Neural cell (in vitro differentiated cells): ENCODE results near the gene NPLOC4. TPM values are rescaled to one million over a fixed set of nuclear protein-coding genes. Genes with fewer than 3 reads are reported as not detected.

Experiments used
- H2AFZ ChIP-seq: fragments of 200-600, 300-800 bp; sonication (generic), shearing (Covaris generic); 2 replicates; pipeline ENCODE4 v1.6.0; 2014; ENCODE audit warnings: low read depth, mild to moderate bottlenecking, antibody characterized with exemption, low read length, moderate library complexity
- H3F3A ChIP-seq: fragments of 200-600 bp; shearing (Covaris generic); 2 replicates; pipeline ENCODE4 v1.6.1; 2016; ENCODE audit warnings: mild to moderate bottlenecking, moderate library complexity, mixed read lengths, antibody characterized with exemption, low read length; ENCODE audit not compliant: insufficient read depth, poor library complexity, severe bottlenecking
- H3K27ac ChIP-seq: fragments of 200-600, 300-800 bp; sonication (generic), shearing (Covaris generic); 2 replicates; pipeline ENCODE4 v1.5.1; 2014; ENCODE audit warnings: mild to moderate bottlenecking, low read length, moderate library complexity
- H3K27me3 ChIP-seq: fragments of 300-800, 200-600 bp; sonication (generic), shearing (Covaris generic); 2 replicates; pipeline ENCODE4 v1.6.0; 2014; ENCODE audit warnings: mild to moderate bottlenecking, low read depth, low read length, moderate library complexity; ENCODE audit not compliant: insufficient read depth
- H3K36me3 ChIP-seq: fragments of 300-800, 200-600 bp; sonication (generic), shearing (Covaris generic); 2 replicates; pipeline ENCODE4 v1.5.1; 2014; ENCODE audit warnings: mild to moderate bottlenecking, antibody characterized with exemption, low read length, moderate library complexity; ENCODE audit not compliant: insufficient read depth
- H3K4me2 ChIP-seq: fragments of 300-800, 200-600 bp; sonication (generic), shearing (Covaris generic); 2 replicates; pipeline ENCODE4 v1.6.0; 2014; ENCODE audit warnings: mild to moderate bottlenecking, low read length
- H3K4me3 ChIP-seq: fragments of 300-800, 200-600 bp; sonication (generic), shearing (Covaris generic); 2 replicates; pipeline ENCODE4 v1.5.1; 2014; ENCODE audit warnings: mild to moderate bottlenecking, low read length, moderate library complexity
- H3K79me2 ChIP-seq: fragments of 200-600 bp; shearing (Covaris generic); replicated peaks from 2 replicates; pipeline ENCODE4 v1.6.0; 2014; ENCODE audit warnings: mild to moderate bottlenecking, low read length, moderate library complexity; ENCODE audit not compliant: insufficient read depth
- H3K9ac ChIP-seq: fragments of 300-800, 200-600 bp; sonication (generic), shearing (Covaris generic); 2 replicates; pipeline ENCODE4 v1.6.1; 2016; ENCODE audit warnings: mild to moderate bottlenecking, low read length, mixed read lengths
- H3K9me2 ChIP-seq: fragments of 200-600 bp; shearing (Covaris generic); 2 replicates; pipeline ENCODE4 v1.6.1; 2016; ENCODE audit warnings: mild to moderate bottlenecking, low read length, mixed read lengths; ENCODE audit not compliant: insufficient read depth
- H3K9me3 ChIP-seq: fragments of 200-600, 300-800 bp; sonication (generic), shearing (Covaris generic); 2 replicates; pipeline ENCODE4 v1.6.1; 2016; ENCODE audit warnings: mild to moderate bottlenecking, mixed run types, low read length, moderate library complexity, mixed read lengths
- H4K20me1 ChIP-seq: fragments of 200-600 bp; shearing (Covaris generic); 2 replicates; pipeline ENCODE4 v1.6.1; 2016; ENCODE audit warnings: mild to moderate bottlenecking, mixed run types; ENCODE audit not compliant: insufficient read depth
- EP300 ChIP-seq: fragments of 450-650 bp; conservative IDR thresholded peaks from 2 replicates; pipeline ENCODE4 v1.6.1; 2014; ENCODE audit warnings: antibody characterized with exemption, mild to moderate bottlenecking, moderate library complexity; ENCODE audit not compliant: poor library complexity, severe bottlenecking
- EZH2 ChIP-seq: fragments of 200-600, 300-800 bp; shearing (Covaris generic), sonication (generic); IDR thresholded peaks from 2 replicates; pipeline ENCODE4 v1.6.1; 2014; ENCODE audit warnings: antibody characterized with exemption, low read length, borderline replicate concordance, mild to moderate bottlenecking; ENCODE audit not compliant: insufficient read depth, poor library complexity, severe bottlenecking
- MXI1 ChIP-seq: fragments of 450-650 bp; conservative IDR thresholded peaks from 2 replicates; pipeline ENCODE4 v1.6.1; 2014; ENCODE audit warnings: antibody characterized with exemption, mild to moderate bottlenecking; ENCODE audit not compliant: poor library complexity, severe bottlenecking
- POLR2AphosphoS5 ChIP-seq: IDR thresholded peaks from 2 replicates; pipeline ENCODE4 v1.6.1; 2012
- RAD21 ChIP-seq: fragments of 450-650 bp; conservative IDR thresholded peaks from 2 replicates; pipeline ENCODE4 v1.6.1; 2014; ENCODE audit warnings: antibody characterized with exemption, mild to moderate bottlenecking, moderate library complexity
- SMC3 ChIP-seq: fragments of 450-650 bp; conservative IDR thresholded peaks from 2 replicates; pipeline ENCODE4 v1.6.1; 2014; ENCODE audit warnings: antibody characterized with exemption, mild to moderate bottlenecking, moderate library complexity; ENCODE audit not compliant: poor library complexity
- TAF1 ChIP-seq: IDR thresholded peaks from 2 replicates; pipeline ENCODE4 v1.6.1; 2012; ENCODE audit warnings: low read depth
- polyA plus RNA-seq: library from polyadenylated mRNA; depleted of rRNA; stranded (reverse); fragments of >200 nt; gene quantifications from 2 replicates; pipeline ENCODE4 v1.2.3, GENCODE V29; 2014
- TF ChIP-seq, protein P1 (sequence below): fragments of 450-650 bp; IDR thresholded peaks from 2 replicates; pipeline ENCODE4 v1.5.1; 2014; ENCODE audit warnings: antibody characterized with exemption, mild to moderate bottlenecking, moderate library complexity; ENCODE audit not compliant: poor library complexity, severe bottlenecking
- TF ChIP-seq, protein P2 (sequence below): IDR thresholded peaks from 2 replicates; pipeline ENCODE4 v1.6.1; 2012; ENCODE audit warnings: borderline replicate concordance

The NPLOC4 gene
- polyA plus RNA-seq, 1 donor from 2014 or later, result 32.3 TPM

- TF ChIP-seq SMC3 (no peak), EZH2 (no peak), MXI1 (no peak)
Observed at GRCh38 chr17:81566461-81567126, 70.3 kb downstream of the NPLOC4 start (continued).

GRCh38 chr17:81565231-81565630, 71.7 kb downstream of the NPLOC4 start:
- no peak for TF ChIP-seq TAF1
- H3K4me3 ChIP-seq, result no peak overlapping the region
- no peak overlapping the region for H3K27ac ChIP-seq
- H3K79me2 ChIP-seq, result no peaks in the 10 kb centered on the region
- H3K9me3 ChIP-seq, result no peaks in the 10 kb centered on the region
- no peaks in the 10 kb centered on the region for H3F3A ChIP-seq
- H3K36me3 ChIP-seq, result no peaks in the 10 kb centered on the region
- no peak overlapping the region for H3K4me2 ChIP-seq
- no peak overlapping the region for H2AFZ ChIP-seq
- H3K27me3 ChIP-seq, result no peaks in the 10 kb centered on the region
- H3K9ac ChIP-seq, result no peak overlapping the region
- H4K20me1 ChIP-seq, result no peaks in the 10 kb centered on the region
- no peaks in the 10 kb centered on the region for H3K9me2 ChIP-seq

GRCh38 chr17:81564778-81565177, 72.1 kb downstream of the NPLOC4 start:
- Histone ChIP-seq H3K27me3 (no peaks in the 10 kb centered on the region), H3K9me2 (no peaks in the 10 kb centered on the region), H3K4me2 (no peak overlapping the region), H3K9me3 (no peaks in the 10 kb centered on the region), H3K9ac (no peak overlapping the region), H3K27ac (no peak overlapping the region), H3K36me3 (no peaks in the 10 kb centered on the region), H3K79me2 (no peaks in the 10 kb centered on the region), H2AFZ (no peak overlapping the region), H3F3A (no peaks in the 10 kb centered on the region), H4K20me1 (no peaks in the 10 kb centered on the region), H3K4me3 (no peak overlapping the region)
- TF ChIP-seq, protein P1, sequence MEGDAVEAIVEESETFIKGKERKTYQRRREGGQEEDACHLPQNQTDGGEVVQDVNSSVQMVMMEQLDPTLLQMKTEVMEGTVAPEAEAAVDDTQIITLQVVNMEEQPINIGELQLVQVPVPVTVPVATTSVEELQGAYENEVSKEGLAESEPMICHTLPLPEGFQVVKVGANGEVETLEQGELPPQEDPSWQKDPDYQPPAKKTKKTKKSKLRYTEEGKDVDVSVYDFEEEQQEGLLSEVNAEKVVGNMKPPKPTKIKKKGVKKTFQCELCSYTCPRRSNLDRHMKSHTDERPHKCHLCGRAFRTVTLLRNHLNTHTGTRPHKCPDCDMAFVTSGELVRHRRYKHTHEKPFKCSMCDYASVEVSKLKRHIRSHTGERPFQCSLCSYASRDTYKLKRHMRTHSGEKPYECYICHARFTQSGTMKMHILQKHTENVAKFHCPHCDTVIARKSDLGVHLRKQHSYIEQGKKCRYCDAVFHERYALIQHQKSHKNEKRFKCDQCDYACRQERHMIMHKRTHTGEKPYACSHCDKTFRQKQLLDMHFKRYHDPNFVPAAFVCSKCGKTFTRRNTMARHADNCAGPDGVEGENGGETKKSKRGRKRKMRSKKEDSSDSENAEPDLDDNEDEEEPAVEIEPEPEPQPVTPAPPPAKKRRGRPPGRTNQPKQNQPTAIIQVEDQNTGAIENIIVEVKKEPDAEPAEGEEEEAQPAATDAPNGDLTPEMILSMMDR, result no peak
- TF ChIP-seq TAF1, result no peak
- TF ChIP-seq POLR2AphosphoS5, result no peak
- TF ChIP-seq SMC3, result no peak
- no peak for TF ChIP-seq EP300
- no peak for TF ChIP-seq RAD21
- TF ChIP-seq, protein P2, sequence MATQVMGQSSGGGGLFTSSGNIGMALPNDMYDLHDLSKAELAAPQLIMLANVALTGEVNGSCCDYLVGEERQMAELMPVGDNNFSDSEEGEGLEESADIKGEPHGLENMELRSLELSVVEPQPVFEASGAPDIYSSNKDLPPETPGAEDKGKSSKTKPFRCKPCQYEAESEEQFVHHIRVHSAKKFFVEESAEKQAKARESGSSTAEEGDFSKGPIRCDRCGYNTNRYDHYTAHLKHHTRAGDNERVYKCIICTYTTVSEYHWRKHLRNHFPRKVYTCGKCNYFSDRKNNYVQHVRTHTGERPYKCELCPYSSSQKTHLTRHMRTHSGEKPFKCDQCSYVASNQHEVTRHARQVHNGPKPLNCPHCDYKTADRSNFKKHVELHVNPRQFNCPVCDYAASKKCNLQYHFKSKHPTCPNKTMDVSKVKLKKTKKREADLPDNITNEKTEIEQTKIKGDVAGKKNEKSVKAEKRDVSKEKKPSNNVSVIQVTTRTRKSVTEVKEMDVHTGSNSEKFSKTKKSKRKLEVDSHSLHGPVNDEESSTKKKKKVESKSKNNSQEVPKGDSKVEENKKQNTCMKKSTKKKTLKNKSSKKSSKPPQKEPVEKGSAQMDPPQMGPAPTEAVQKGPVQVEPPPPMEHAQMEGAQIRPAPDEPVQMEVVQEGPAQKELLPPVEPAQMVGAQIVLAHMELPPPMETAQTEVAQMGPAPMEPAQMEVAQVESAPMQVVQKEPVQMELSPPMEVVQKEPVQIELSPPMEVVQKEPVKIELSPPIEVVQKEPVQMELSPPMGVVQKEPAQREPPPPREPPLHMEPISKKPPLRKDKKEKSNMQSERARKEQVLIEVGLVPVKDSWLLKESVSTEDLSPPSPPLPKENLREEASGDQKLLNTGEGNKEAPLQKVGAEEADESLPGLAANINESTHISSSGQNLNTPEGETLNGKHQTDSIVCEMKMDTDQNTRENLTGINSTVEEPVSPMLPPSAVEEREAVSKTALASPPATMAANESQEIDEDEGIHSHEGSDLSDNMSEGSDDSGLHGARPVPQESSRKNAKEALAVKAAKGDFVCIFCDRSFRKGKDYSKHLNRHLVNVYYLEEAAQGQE, result no peak
- no peak for TF ChIP-seq EZH2
- no peak for TF ChIP-seq MXI1
